Esophagus muscularis mucosa (tissue), 3 donors: ENCODE measurements around the gene TMEM135.

Experiments used
- POLR2AphosphoS5 ChIP-seq, 2 donors: sonication (generic); formaldehyde crosslinking; IDR thresholded peaks; one replicate each; pipeline ENCODE4 v1.6.1; 2017; ENCODE audit warnings: antibody characterized with exemption in 2 of 2
- TF ChIP-seq, protein P1 (sequence below), 3 experiments: fragments of 200-600 bp in 2 of 3; fragments of 450-650 bp in 1 of 3; sonication (generic) in 2 of 3; IDR thresholded peaks; one replicate each; pipeline ENCODE4 v1.5.1; 2017 to 2019; ENCODE audit warnings: antibody characterized with exemption in 3 of 3, mild to moderate bottlenecking in 2 of 3, moderate library complexity in 1 of 3

DNA sequence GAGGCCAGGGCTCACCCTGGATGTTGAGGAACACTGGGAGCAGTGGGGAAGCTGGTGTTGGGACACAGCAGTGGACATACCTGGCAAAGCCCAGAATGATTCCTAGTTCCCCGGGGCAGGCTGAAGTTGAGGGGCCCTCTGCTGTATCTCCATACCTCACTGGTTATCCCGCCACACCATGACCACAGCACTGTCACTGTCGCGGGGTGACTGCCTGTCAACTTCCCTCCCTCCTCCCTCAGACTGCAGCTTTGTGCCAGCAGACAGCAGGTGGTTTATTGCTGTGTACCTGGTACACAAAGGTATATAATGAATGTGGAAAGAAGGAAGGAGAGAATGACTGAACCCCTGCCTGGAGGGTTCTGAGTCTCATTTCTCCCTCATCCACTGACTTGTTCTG, 318.7 kb downstream of the TMEM135 start:
- TF ChIP-seq, protein P1, sequence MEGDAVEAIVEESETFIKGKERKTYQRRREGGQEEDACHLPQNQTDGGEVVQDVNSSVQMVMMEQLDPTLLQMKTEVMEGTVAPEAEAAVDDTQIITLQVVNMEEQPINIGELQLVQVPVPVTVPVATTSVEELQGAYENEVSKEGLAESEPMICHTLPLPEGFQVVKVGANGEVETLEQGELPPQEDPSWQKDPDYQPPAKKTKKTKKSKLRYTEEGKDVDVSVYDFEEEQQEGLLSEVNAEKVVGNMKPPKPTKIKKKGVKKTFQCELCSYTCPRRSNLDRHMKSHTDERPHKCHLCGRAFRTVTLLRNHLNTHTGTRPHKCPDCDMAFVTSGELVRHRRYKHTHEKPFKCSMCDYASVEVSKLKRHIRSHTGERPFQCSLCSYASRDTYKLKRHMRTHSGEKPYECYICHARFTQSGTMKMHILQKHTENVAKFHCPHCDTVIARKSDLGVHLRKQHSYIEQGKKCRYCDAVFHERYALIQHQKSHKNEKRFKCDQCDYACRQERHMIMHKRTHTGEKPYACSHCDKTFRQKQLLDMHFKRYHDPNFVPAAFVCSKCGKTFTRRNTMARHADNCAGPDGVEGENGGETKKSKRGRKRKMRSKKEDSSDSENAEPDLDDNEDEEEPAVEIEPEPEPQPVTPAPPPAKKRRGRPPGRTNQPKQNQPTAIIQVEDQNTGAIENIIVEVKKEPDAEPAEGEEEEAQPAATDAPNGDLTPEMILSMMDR (IDR thresholded peaks at IDR 0.05): no peak
- no peak for TF ChIP-seq POLR2AphosphoS5 (IDR thresholded peaks at IDR 0.05)
